ENCODE measurements around the gene COL6A1. TPM values are rescaled to one million over a fixed set of nuclear protein-coding genes. Genes with fewer than 3 reads are reported as not detected.
"Not testable (repeated sequence)": the region's sequence is repeated elsewhere in the genome, so short reads cannot be mapped to it uniquely, and the experiment has no call there.

COL6A1 gene
- total RNA-seq, 2 experiments from 2014 or later, result 8.0 to 8.5 TPM

DNA sequence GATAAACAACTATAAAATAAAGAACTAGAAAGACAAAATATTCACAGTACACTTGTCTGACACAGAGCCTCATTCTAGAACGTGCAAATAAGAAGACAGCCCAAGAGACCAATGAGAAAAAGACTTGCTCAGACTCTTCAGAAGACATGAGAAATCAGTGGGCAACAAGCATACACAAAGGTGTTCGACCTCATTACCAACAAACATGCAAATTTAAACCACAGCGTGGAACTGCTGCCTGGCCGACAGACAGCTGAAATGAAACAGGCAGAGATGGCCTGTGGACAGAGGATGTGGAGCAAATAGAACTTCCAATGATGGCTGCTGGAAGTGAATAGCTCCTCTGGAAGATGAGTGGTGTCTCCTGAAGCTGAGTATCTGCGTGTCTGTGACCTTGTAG is 22.4 kb upstream of the COL6A1 start:
- H3K4me3 ChIP-seq (ENCODE audit: low read length), result no peak overlapping the region
- H3K27me3 Mint-ChIP-seq, result peaks cover 42% of the 10 kb centered on the region
- no peaks in the 10 kb centered on the region for H3K4me1 ChIP-seq (ENCODE audit: insufficient read depth, low read length)
- intact Hi-C loops (cut with DNase I, micrococcal nuclease), result no loop called here
- no peak overlapping the region for H3K27ac Mint-ChIP-seq
- POLR2A ChIA-PET, result no interaction called here
- no peaks in the 10 kb centered on the region for H3K36me3 Mint-ChIP-seq (ENCODE audit: low read depth)
- no peaks in the 10 kb centered on the region for H3K4me1 Mint-ChIP-seq (ENCODE audit: low read depth)
- DNase-seq (no peak), ATAC-seq (ENCODE audit: poor library complexity) (no peak)
- TF ChIP-seq, protein P1, sequence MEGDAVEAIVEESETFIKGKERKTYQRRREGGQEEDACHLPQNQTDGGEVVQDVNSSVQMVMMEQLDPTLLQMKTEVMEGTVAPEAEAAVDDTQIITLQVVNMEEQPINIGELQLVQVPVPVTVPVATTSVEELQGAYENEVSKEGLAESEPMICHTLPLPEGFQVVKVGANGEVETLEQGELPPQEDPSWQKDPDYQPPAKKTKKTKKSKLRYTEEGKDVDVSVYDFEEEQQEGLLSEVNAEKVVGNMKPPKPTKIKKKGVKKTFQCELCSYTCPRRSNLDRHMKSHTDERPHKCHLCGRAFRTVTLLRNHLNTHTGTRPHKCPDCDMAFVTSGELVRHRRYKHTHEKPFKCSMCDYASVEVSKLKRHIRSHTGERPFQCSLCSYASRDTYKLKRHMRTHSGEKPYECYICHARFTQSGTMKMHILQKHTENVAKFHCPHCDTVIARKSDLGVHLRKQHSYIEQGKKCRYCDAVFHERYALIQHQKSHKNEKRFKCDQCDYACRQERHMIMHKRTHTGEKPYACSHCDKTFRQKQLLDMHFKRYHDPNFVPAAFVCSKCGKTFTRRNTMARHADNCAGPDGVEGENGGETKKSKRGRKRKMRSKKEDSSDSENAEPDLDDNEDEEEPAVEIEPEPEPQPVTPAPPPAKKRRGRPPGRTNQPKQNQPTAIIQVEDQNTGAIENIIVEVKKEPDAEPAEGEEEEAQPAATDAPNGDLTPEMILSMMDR (IDR thresholded peaks at IDR 0.05), result no peak
- H3K9me3 Mint-ChIP-seq, result peaks cover 10% of the 10 kb centered on the region
- no peaks in the 10 kb centered on the region for H3K36me3 ChIP-seq (ENCODE audit: insufficient read depth, low read length)
- CTCF ChIA-PET, result no interaction called here
- H3K9me3 ChIP-seq (ENCODE audit: control insufficient read depth in 1 of 2, insufficient read depth in 1 of 2, low read length in 2 of 2), result peaks cover 0 to 17% of the 10 kb centered on the region in 2 experiments
- H3K27me3 ChIP-seq (ENCODE audit: control insufficient read depth in 1 of 2, insufficient read depth in 2 of 2, low read length in 2 of 2), result peaks cover 3 to 6% of the 10 kb centered on the region in 2 experiments
- H3K27ac ChIP-seq (ENCODE audit: low read depth in 1 of 2, low read length in 2 of 2), result no peak overlapping the region
- H3K4me3 Mint-ChIP-seq, result no peak overlapping the region

DNA sequence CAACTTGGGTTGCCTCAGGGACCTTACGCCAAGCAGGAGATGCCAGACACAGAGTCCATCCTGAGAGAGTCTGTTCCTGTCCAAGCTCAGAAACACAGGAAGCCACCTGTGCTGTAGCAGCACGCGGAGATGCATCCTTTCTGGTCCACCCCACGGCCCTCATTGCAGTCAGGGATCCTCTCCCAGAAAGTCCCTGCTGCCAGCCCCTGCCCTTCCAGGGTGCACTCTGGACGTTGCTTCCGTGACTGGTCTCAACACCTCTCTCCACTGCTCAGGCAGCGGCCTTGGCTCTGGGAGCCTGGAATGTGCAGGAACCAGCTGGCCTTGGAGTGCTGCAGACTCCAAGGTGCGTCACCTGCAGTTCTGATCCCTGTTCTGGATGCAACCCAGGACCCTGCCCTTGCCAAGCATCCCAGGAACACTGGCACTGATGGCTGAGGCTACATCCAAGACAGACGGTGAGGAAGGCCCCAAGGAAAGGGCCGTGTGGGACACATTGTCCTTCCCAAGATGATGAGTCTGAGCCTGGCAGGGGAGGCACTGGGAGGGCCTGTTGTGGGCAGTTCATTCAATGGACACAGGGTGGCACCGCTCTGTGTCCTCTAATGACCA is 21.7 kb upstream of the COL6A1 start:
- Mint-ChIP-seq H3K4me3 (no peak overlapping the region), H3K27me3 (peaks cover 44% of the 10 kb centered on the region), H3K36me3 (ENCODE audit: low read depth) (no peaks in the 10 kb centered on the region), H3K9me3 (peaks cover 12% of the 10 kb centered on the region), H3K27ac (no peak overlapping the region), H3K4me1 (ENCODE audit: low read depth) (no peaks in the 10 kb centered on the region)
- ChIA-PET CTCF (no interaction called here), POLR2A (no interaction called here)
- Histone ChIP-seq H3K4me3 (ENCODE audit: low read length) (no peak overlapping the region), H3K27me3 (ENCODE audit: control insufficient read depth in 1 of 2, insufficient read depth in 2 of 2, low read length in 2 of 2) (peaks cover 3 to 6% of the 10 kb centered on the region in 2 experiments), H3K36me3 (ENCODE audit: insufficient read depth, low read length) (no peaks in the 10 kb centered on the region), H3K27ac (ENCODE audit: low read depth in 1 of 2, low read length in 2 of 2) (no peak overlapping the region), H3K4me1 (ENCODE audit: insufficient read depth, low read length) (no peaks in the 10 kb centered on the region), H3K9me3 (ENCODE audit: control insufficient read depth in 1 of 2, insufficient read depth in 1 of 2, low read length in 2 of 2) (peaks cover 0 to 22% of the 10 kb centered on the region in 2 experiments)
- TF ChIP-seq, protein P1 (IDR thresholded peaks at IDR 0.05), result no peak
- ATAC-seq (ENCODE audit: poor library complexity) (no peak), DNase-seq (no peak)
- intact Hi-C loops (cut with DNase I, micrococcal nuclease), result no loop called here

DNA sequence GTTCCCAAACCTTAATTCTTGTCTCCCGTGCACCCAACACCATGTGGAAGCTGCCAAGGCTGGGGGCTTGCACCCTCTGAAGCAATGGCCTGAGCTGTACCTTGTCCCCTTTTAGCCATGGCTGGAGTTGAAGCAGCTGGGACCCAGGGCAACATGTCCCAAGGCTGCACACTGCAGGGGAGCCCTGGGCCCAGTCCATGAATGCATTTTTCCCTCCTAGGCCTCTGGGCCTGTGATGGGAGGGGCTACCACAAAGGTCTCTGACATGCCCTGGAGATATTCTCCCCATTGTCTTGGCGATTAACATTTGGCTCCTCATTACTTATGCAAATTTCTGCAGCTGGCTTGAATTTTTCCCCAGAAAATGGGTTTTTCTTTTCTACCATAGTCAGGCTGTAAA is 20.2 kb upstream of the COL6A1 start:
- H3K9me3 ChIP-seq (ENCODE audit: control insufficient read depth in 1 of 2, insufficient read depth in 1 of 2, low read length in 2 of 2), result peaks cover 0 to 26% of the 10 kb centered on the region in 2 experiments
- DNase-seq; intact Hi-C loops (cut with DNase I, micrococcal nuclease); H3K27ac Mint-ChIP-seq; H3K36me3 Mint-ChIP-seq (ENCODE audit: low read depth); CTCF ChIA-PET; POLR2A ChIA-PET; H3K4me3 Mint-ChIP-seq; H3K36me3 ChIP-seq (ENCODE audit: insufficient read depth, low read length); H3K4me1 Mint-ChIP-seq (ENCODE audit: low read depth); H3K27me3 ChIP-seq (ENCODE audit: control insufficient read depth in 1 of 2, insufficient read depth in 2 of 2, low read length in 2 of 2); H3K27ac ChIP-seq (ENCODE audit: low read depth in 1 of 2, low read length in 2 of 2); H3K4me1 ChIP-seq (ENCODE audit: insufficient read depth, low read length); ATAC-seq (ENCODE audit: poor library complexity); H3K4me3 ChIP-seq (ENCODE audit: low read length): not testable (repeated sequence)
- peaks cover 32% of the 10 kb centered on the region for H3K27me3 Mint-ChIP-seq
- peaks cover 12% of the 10 kb centered on the region for H3K9me3 Mint-ChIP-seq

Data from CD4-positive, alpha-beta T cell (primary cell).